Measurements from ENCODE around the gene GKN2.

GKN2 gene

GRCh38 chr2:68992341-68992740, 39.6 kb upstream of the GKN2 start:
- no peak for TF ChIP-seq CTCF (conservative IDR thresholded peaks at IDR 0.05; ENCODE audit: low read length)
- no peak overlapping the region for H3K4me3 ChIP-seq (ENCODE audit: low read length)
- no peak for DNase-seq (ENCODE audit: low read depth)

GRCh38 chr2:68989035-68989434, 36.3 kb upstream of the GKN2 start:
- no peak for DNase-seq (ENCODE audit: low read depth)
- no peak for TF ChIP-seq CTCF (conservative IDR thresholded peaks at IDR 0.05; ENCODE audit: low read length)
- H3K4me3 ChIP-seq (ENCODE audit: low read length) = no peak overlapping the region

- TF ChIP-seq CTCF (conservative IDR thresholded peaks at IDR 0.05; ENCODE audit: low read length) = no peak
- H3K4me3 ChIP-seq (ENCODE audit: low read length) = no peak overlapping the region
- DNase-seq (ENCODE audit: low read depth) = no peak
These were observed 34.4 kb upstream of the GKN2 start for GRCh38 chr2:68987021-68987503.

- no peak for DNase-seq (ENCODE audit: low read depth)
- H3K4me3 ChIP-seq (ENCODE audit: low read length) = no peak overlapping the region
- no peak for TF ChIP-seq CTCF (conservative IDR thresholded peaks at IDR 0.05; ENCODE audit: low read length)
These were observed 28.3 kb upstream of the GKN2 start for GRCh38 chr2:68980956-68981355.

- TF ChIP-seq CTCF (conservative IDR thresholded peaks at IDR 0.05; ENCODE audit: low read length) = no peak
- DNase-seq (ENCODE audit: low read depth) = no peak
- H3K4me3 ChIP-seq (ENCODE audit: low read length) = no peak overlapping the region
These were observed 25.4 kb upstream of the GKN2 start for GRCh38 chr2:68978098-68978497.

GRCh38 chr2:68977453-68977852, 24.8 kb upstream of the GKN2 start:
- TF ChIP-seq CTCF (conservative IDR thresholded peaks at IDR 0.05; ENCODE audit: low read length) = no peak
- H3K4me3 ChIP-seq (ENCODE audit: low read length) = no peak overlapping the region
- DNase-seq (ENCODE audit: low read depth) = no peak

- no peak for DNase-seq (ENCODE audit: low read depth)
- no peak for TF ChIP-seq CTCF (conservative IDR thresholded peaks at IDR 0.05; ENCODE audit: low read length)
These were observed 23.2 kb upstream of the GKN2 start for GRCh38 chr2:68975844-68976243.

More at GRCh38 chr2:68975844-68976243, 23.2 kb upstream of the GKN2 start:
- H3K4me3 ChIP-seq (ENCODE audit: low read length) = no peak overlapping the region

Measured in AG10803 (cell line).